ENCODE measurements around the gene HHAT. TPM values are rescaled to one million over a fixed set of nuclear protein-coding genes. Genes with fewer than 3 reads are reported as not detected.

The HHAT gene
- total RNA-seq, 1 donor = 2.4 TPM

- Histone ChIP-seq H3K4me1 (ENCODE audit: insufficient read depth, low read length) (no peaks in the 10 kb centered on the region), H3K9me3 (ENCODE audit: low read depth, low read length) (no peaks in the 10 kb centered on the region), H3K4me3 (ENCODE audit: low read length) (no peak overlapping the region), H3K27me3 (ENCODE audit: insufficient read depth, low read length) (no peaks in the 10 kb centered on the region)
Measured at GRCh38 chr1:210707300-210708240, 378.9 kb downstream of the HHAT start.

- H3K9me3 ChIP-seq (ENCODE audit: low read depth, low read length) = no peaks in the 10 kb centered on the region
- no peaks in the 10 kb centered on the region for H3K4me1 ChIP-seq (ENCODE audit: insufficient read depth, low read length)
- H3K27me3 ChIP-seq (ENCODE audit: insufficient read depth, low read length) = no peaks in the 10 kb centered on the region
- no peak overlapping the region for H3K4me3 ChIP-seq (ENCODE audit: low read length)
Measured at GRCh38 chr1:210709701-210710100, 381.0 kb downstream of the HHAT start.

- H3K27me3 ChIP-seq (ENCODE audit: insufficient read depth, low read length) = no peaks in the 10 kb centered on the region
- H3K4me3 ChIP-seq (ENCODE audit: low read length) = no peak overlapping the region
- H3K4me1 ChIP-seq (ENCODE audit: insufficient read depth, low read length) = no peaks in the 10 kb centered on the region
- no peaks in the 10 kb centered on the region for H3K9me3 ChIP-seq (ENCODE audit: low read depth, low read length)
Measured at GRCh38 chr1:210711825-210712612, 383.3 kb downstream of the HHAT start.

- Histone ChIP-seq H3K27me3 (ENCODE audit: insufficient read depth, low read length) (no peaks in the 10 kb centered on the region), H3K4me1 (ENCODE audit: insufficient read depth, low read length) (no peaks in the 10 kb centered on the region)
Measured at GRCh38 chr1:210715072-210715471, 386.4 kb downstream of the HHAT start.

GRCh38 chr1:210722410-210723081 is 393.8 kb downstream of the HHAT start:
- no peaks in the 10 kb centered on the region for H3K9me3 ChIP-seq (ENCODE audit: low read depth, low read length)
- H3K27me3 ChIP-seq (ENCODE audit: insufficient read depth, low read length) = no peaks in the 10 kb centered on the region

More at GRCh38 chr1:210715072-210715471, 386.4 kb downstream of the HHAT start:
- no peaks in the 10 kb centered on the region for H3K9me3 ChIP-seq (ENCODE audit: low read depth, low read length)
- no peak overlapping the region for H3K4me3 ChIP-seq (ENCODE audit: low read length)

GRCh38 chr1:210723646-210724045 is 394.9 kb downstream of the HHAT start:
- Histone ChIP-seq H3K27me3 (ENCODE audit: insufficient read depth, low read length) (no peaks in the 10 kb centered on the region), H3K9me3 (ENCODE audit: low read depth, low read length) (no peaks in the 10 kb centered on the region), H3K4me3 (ENCODE audit: low read length) (no peak overlapping the region), H3K4me1 (ENCODE audit: insufficient read depth, low read length) (no peaks in the 10 kb centered on the region)

More at GRCh38 chr1:210722410-210723081, 393.8 kb downstream of the HHAT start:
- Histone ChIP-seq H3K4me3 (ENCODE audit: low read length) (no peak overlapping the region), H3K4me1 (ENCODE audit: insufficient read depth, low read length) (no peaks in the 10 kb centered on the region)

- Histone ChIP-seq H3K4me1 (ENCODE audit: insufficient read depth, low read length) (no peaks in the 10 kb centered on the region), H3K9me3 (ENCODE audit: low read depth, low read length) (no peaks in the 10 kb centered on the region), H3K4me3 (ENCODE audit: low read length) (no peak overlapping the region), H3K27me3 (ENCODE audit: insufficient read depth, low read length) (no peaks in the 10 kb centered on the region)
Measured at GRCh38 chr1:210724768-210725167, 396.1 kb downstream of the HHAT start.

Other genes with a start within 250 kb of the HHAT start
- gene SERTAD4, start 96.1 kb upstream of the HHAT start, total RNA-seq = under 0.01 TPM

All from mononuclear cell (primary cell).